ENCODE data around the gene TRIM54.
"Not testable (repeated sequence)": the region's sequence is repeated elsewhere in the genome, so short reads cannot be mapped to it uniquely, and the experiment has no call there.

The TRIM54 gene

GRCh38 chr2:27316655-27317412 is 34.6 kb downstream of the TRIM54 start:
- no peak for DNase-seq

- not testable (repeated sequence) for DNase-seq
Measured at GRCh38 chr2:27319839-27320238, 37.6 kb downstream of the TRIM54 start.

GRCh38 chr2:27320958-27321543 is 38.8 kb downstream of the TRIM54 start:
- DNase-seq = peak; percentile 98

DNA sequence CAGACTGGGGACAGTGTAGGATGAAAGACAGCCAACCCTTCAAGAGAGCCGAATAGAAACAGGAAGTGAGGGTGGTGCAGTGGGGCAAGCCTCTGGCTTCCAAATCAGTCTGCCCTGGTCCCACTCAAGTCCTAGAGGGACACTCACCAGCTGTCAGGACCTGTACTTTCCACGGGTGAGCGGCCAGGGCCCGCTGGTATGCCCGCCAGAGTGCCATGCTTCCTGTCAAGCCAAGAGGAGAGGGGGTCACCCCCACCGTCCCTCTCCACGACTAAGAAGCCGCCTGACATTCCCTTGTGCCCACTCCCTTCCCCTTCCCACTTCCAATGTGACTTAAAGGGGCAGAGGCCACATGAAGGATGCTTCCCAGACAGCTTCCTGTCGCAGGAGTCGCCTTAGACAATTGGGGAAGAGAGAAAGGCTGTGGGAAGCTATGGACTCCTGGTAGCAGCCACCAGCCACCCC is 40.1 kb downstream of the TRIM54 start:
- DNase-seq = no peak

GRCh38 chr2:27322766-27323595 is 40.8 kb downstream of the TRIM54 start, which contains the start of gene MPV17:
Gene MPV17, minus strand, starts transcription at chr2:27323097. Its CDS starts 580 bp downstream, at chr2:27322517.
- DNase-seq = peak; percentile 86

DNA sequence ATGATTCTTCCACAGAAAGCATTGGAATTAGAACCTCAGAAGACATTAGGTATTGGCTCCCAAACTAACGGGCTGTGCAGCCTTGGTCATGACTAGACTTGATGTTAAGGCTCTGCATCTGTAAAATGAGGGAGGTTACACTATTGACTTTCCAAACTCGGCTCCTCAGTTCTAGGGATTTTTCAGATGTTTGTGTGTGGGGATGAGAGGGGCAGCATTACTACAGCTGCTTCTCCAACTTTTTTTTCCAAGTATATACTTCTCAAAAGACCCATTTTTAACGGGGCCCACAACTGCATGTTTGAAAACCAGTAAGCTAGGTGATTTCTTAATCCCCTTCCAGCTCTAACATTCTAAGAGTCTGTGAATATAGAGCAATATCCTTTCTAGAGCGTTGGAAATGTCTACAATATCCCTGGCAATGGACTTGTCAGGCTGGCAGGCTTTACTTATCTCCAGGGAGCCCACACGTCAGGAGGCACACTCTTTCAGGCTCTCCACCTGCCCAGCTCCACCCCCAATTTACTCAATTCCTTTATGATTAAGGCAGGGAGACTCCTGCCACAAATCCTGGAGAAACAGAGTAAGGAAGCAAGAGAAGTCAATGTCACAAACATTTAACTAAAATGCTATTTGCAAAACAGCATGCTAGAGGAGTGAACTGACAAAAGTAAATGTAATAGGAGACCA is 41.5 kb downstream of the TRIM54 start:
- DNase-seq = no peak

DNA sequence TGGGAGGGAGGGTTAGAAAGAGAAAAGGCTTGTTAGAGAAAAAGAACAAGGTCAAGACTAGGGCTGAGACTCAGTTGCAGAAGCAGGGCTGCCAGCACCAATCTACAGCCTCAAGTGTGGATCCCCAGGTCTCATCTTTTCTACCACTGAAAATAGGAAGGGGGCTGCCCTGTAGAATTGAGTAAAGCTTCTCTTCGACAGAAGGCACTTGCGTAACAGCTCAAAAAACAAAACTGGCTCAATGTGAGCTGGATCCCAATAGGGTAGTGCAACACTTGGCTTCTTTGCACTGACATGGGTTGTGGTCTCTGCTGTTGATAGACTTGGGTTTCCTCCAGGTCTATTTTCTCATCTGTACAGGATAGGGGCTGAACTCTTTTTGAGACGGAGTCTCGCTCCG is 42.5 kb downstream of the TRIM54 start:
- no peak for DNase-seq

- DNase-seq = no peak
Measured at GRCh38 chr2:27335311-27335710, 53.1 kb downstream of the TRIM54 start.

GRCh38 chr2:27336173-27336572 is 53.9 kb downstream of the TRIM54 start:
- DNase-seq = no peak

GRCh38 chr2:27347641-27348040 is 65.4 kb downstream of the TRIM54 start:
- DNase-seq = no peak

DNA sequence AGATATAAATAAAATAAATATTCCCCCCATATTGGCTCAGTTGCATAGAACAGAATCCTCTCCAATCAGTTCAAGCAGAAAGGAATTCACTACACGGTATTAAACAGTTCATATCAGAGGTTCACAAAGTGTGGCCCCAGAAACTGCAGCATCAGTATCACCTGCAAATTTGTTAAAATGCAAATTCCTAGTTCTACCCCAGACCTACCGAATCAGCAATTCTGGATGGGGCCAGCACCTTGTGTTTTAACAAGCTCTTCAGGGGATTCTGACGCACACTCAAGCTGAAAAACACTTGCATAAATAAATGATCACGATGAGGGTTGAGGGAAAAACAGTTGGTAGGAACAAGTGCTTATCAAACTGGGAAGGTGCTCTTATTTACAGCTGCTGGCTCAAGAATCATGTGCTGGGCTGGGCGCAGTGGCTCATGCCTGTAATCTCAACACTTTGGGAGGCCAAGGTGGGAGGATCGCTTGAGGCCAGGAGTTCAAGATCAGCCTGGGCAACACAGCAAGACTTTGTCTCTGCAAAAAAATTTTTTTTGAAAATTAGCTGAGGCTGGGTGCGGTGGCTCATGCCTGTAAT is 68.0 kb downstream of the TRIM54 start:
- no peak for DNase-seq

- DNase-seq = no peak
Measured at GRCh38 chr2:27351802-27352598, 69.8 kb downstream of the TRIM54 start.

- not testable (repeated sequence) for DNase-seq
Measured at GRCh38 chr2:27353386-27353761, 71.1 kb downstream of the TRIM54 start.

DNA sequence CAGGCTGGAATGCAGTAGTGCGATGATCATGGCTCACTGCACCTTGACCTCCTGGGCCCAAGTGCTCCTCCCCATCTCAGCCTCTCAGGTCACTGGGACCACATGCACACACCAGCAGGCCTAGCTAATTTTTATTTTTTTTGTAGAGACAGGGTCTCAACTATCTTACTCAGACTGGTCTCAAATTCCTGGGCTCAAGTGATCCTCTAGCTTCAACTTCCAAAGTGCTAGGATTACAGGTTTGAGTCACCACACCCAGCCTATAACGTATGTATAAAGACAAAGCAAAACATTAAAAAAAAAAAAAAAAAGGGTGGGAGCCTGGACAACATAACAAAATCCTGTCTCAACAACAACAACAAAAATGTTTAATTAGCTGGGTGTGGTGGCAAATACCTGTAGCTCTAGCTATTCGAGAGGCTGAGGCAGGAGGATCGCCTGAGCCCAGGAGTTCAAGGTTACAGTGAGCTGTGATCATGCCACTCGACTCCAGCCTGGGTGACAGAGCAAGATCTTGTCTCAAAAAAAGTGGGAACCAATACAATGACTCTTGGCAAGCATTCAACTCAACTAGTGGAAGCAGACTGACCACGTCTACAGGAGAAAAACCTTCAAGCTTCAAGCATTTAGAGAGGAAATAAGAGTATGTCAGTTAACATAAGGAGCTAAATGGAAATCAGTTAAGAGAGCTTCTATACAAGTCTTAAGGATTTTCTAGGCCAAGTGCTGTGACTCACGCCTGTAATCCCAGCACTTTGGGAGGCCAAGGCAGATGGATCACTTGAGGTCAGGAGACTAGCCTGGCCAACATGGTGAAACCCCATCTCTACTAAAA is 71.8 kb downstream of the TRIM54 start:
- DNase-seq = no peak

DNA sequence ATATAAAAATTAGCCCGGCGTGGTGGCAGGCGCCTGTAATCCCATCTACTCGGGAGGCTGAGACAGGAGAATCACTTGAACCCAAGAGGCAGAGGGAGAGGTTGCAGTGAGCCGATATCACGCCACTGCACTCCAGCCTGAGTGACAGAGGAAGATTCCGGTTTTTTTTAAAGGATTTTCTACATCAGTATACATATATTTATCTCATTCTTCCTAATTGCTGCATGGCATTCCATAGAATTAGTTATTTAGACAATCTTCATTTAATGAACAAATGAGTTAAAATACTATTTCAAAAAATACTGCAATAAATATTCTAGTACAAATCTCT is 72.3 kb downstream of the TRIM54 start:
- no peak for DNase-seq

GRCh38 chr2:27356056-27356381 is 73.8 kb downstream of the TRIM54 start:
- peak; percentile 42 for DNase-seq

- DNase-seq = peak; percentile 96
Measured at GRCh38 chr2:27356382-27357181, 74.4 kb downstream of the TRIM54 start, which contains the start of gene GTF3C2. Gene GTF3C2, minus strand, starts transcription at chr2:27356764. Its CDS starts 13,210 bp downstream, at chr2:27343554.

Data from NCI-H226 (cell line).